Measurements from ENCODE around the gene PIAS4. TPM values are rescaled to one million over a fixed set of nuclear protein-coding genes. Genes with fewer than 3 reads are reported as not detected.
A peak's percentile ranks its signal among the peaks of the same experiment; 100 is the strongest.

PIAS4 gene
- total and polyA plus RNA-seq, 9 donors = 14.7 to 26.2 (median 23.6) TPM

GRCh38 chr19:4013886-4014540 is 6.5 kb downstream of the PIAS4 start:
- Histone ChIP-seq H3K4me3 (ENCODE audit: low read length) (no peak overlapping the region), H3K36me3 (ENCODE audit: control insufficient read depth, insufficient read depth, low read length) (peaks cover 61% of the 10 kb centered on the region), H3K27me3 (ENCODE audit: control insufficient read depth, insufficient read depth, low read length) (no peaks in the 10 kb centered on the region), H3K27ac (ENCODE audit: low read length) (no peak overlapping the region), H3K9me3 (replicated peaks; ENCODE audit: control insufficient read depth, low read depth, low read length) (no peaks in the 10 kb centered on the region), H3K4me1 (ENCODE audit: control insufficient read depth, insufficient read depth, low read length) (peaks cover 66% of the 10 kb centered on the region)
- WGBS (ENCODE audit: insufficient coverage) = 84% methylated on average over 19 of the region's 20 CpGs
- DNase-seq = no peak

DNA sequence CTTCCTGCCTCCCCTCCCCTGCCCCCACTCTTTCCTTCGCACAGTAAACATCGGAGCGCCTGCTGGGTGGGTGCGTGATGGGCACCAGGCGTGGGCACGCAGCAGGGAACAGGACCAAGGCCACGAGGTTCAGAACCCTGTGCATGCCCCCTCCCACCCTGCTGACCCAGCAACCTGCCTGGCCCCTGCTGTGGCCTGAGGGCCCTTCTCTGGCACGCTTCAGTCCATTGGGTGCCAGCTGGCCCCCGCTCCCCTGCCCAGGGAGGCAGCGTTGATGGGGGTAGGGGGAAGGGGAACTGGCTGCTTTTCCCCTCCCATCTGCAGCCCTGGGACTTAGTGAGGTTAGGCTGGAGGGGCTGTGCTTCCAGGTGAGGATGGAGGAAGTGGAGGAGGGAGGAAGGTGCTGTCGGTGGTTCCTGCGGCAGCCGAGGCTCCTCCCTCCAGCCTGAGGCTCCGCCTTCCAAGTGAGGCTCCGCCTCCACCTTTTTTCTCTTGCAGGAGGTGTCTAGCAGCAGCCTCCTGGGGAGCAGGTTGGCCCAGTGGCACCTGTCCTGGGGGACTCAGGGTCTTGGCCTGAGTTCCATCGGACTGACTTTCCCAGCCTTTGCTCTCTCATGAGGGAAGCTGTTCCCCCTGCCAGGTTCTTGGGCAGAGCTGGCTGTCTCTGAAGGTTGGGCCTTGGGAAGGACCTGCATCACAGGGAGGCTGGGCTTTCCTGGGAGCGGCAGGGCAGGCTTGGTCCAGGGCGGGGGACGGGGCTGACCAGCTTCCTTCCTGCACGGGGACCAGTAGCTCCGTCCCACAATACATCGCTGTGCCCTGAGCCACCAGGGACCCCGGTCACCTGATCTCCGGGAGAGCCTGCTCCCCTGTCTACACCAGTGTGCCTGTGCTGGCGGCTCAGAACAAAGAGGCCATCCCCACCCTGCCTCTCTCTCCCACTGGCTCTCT is 7.3 kb downstream of the PIAS4 start:
- Histone ChIP-seq H3K4me1 (ENCODE audit: control insufficient read depth, insufficient read depth, low read length) (peaks cover 61% of the 10 kb centered on the region), H3K4me3 (ENCODE audit: low read length) (no peak overlapping the region), H3K9me3 (replicated peaks; ENCODE audit: control insufficient read depth, low read depth, low read length) (no peaks in the 10 kb centered on the region), H3K27ac (ENCODE audit: low read length) (peak overlapping the region; percentile 43), H3K27me3 (ENCODE audit: control insufficient read depth, insufficient read depth, low read length) (no peaks in the 10 kb centered on the region), H3K36me3 (ENCODE audit: control insufficient read depth, insufficient read depth, low read length) (peaks cover 64% of the 10 kb centered on the region)
- no peak for DNase-seq
- WGBS (ENCODE audit: insufficient coverage) = 58% methylated on average over 21 of the region's 25 CpGs

DNA sequence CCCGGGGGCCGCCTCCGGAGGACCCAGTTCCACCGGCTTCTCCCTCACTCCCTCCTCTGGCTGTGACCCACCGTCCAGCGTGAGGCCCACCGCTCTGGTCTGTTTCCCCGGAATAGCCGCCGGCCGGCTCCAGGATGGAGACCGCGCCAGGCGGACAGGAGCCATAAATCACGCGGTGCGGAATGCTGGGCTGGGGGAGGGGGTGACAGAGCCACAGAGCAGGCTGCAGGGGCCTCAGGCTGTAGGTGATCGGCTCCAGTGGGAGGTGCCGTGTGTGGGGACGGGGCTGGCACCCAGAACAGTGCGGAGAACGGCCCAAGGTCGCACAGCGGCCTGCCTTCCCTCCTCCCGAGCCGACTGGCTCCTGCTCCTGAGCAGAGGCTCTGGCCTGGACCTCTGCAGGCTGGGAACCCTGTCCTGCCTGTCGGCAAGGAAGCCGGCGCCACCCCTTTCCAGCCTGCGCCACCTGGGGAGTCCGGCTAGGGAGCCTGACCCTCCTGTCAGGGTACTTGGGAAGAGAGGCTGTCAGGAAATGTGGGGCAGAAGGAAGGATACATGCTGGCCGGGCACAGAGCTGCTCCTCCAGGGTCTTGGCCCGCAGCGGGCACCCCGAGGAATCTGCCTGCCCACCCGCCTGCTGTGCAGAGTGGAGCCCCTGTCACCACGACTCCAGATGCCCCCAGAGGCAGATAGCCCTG is 8.3 kb downstream of the PIAS4 start:
- H3K27me3 ChIP-seq (ENCODE audit: control insufficient read depth, insufficient read depth, low read length) = no peaks in the 10 kb centered on the region
- H3K27ac ChIP-seq (ENCODE audit: low read length) = peak overlapping the region; percentile 51
- H3K4me1 ChIP-seq (ENCODE audit: control insufficient read depth, insufficient read depth, low read length) = peaks cover 50% of the 10 kb centered on the region
- H3K9me3 ChIP-seq (replicated peaks; ENCODE audit: control insufficient read depth, low read depth, low read length) = no peaks in the 10 kb centered on the region
- 35% methylated on average over 31 of the region's 37 CpGs for WGBS (ENCODE audit: insufficient coverage)
- no peak overlapping the region for H3K4me3 ChIP-seq (ENCODE audit: low read length)
- DNase-seq = peak; percentile 51
- peaks cover 63% of the 10 kb centered on the region for H3K36me3 ChIP-seq (ENCODE audit: control insufficient read depth, insufficient read depth, low read length)

GRCh38 chr19:4016486-4016885 is 8.9 kb downstream of the PIAS4 start:
- Histone ChIP-seq H3K27ac (ENCODE audit: low read length) (no peak overlapping the region), H3K4me3 (ENCODE audit: low read length) (no peak overlapping the region), H3K27me3 (ENCODE audit: control insufficient read depth, insufficient read depth, low read length) (no peaks in the 10 kb centered on the region), H3K36me3 (ENCODE audit: control insufficient read depth, insufficient read depth, low read length) (peaks cover 58% of the 10 kb centered on the region), H3K4me1 (ENCODE audit: control insufficient read depth, insufficient read depth, low read length) (peaks cover 44% of the 10 kb centered on the region), H3K9me3 (replicated peaks; ENCODE audit: control insufficient read depth, low read depth, low read length) (no peaks in the 10 kb centered on the region)
- WGBS (ENCODE audit: insufficient coverage) = 86% methylated on average over 11 of the region's 12 CpGs
- no peak for DNase-seq

DNA sequence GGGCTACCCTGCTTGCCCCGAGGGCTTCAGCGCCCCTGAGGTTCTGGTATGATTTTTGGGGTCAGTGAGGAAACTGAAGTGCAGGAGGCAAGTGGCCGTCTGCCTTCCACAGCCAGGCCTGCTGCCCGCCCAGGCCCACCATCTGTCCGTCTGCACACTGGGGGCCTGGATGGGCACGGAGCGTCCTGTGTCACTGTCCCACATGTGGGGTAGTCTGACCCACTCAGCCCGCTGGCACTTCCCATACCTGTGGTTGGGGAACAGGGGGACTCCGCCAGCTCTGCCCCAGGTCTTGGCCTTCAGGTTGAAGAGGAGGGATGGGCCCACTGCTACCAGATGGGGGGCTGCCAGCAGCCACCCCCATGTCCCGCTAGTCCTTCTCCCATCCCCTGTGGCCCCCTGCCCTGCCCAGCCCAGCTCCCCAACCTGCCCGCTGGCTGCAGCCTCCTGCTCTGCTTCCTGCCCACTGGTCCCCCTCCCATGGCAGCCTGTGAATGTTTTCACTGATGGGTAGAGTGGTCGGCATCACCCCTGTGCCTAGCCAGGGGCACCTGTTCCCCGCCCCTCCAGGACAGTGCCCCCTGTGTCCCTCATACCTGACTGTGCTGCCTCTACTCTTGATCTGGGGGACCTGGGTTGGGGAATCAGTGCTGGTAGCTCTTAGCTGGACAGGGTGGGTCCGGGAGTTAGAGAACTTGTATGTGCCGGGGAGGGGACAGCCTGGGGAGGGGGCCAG is 9.5 kb downstream of the PIAS4 start:
- Histone ChIP-seq H3K9me3 (replicated peaks; ENCODE audit: control insufficient read depth, low read depth, low read length) (peaks cover 2% of the 10 kb centered on the region), H3K4me1 (ENCODE audit: control insufficient read depth, insufficient read depth, low read length) (peaks cover 41% of the 10 kb centered on the region), H3K4me3 (ENCODE audit: low read length) (no peak overlapping the region), H3K36me3 (ENCODE audit: control insufficient read depth, insufficient read depth, low read length) (peaks cover 56% of the 10 kb centered on the region), H3K27me3 (ENCODE audit: control insufficient read depth, insufficient read depth, low read length) (no peaks in the 10 kb centered on the region), H3K27ac (ENCODE audit: low read length) (no peak overlapping the region)
- 87% methylated on average over 9 of the region's 15 CpGs for WGBS (ENCODE audit: insufficient coverage)
- DNase-seq = no peak

- peak overlapping the region; percentile 7 for H3K27ac ChIP-seq (ENCODE audit: low read length)
- H3K4me1 ChIP-seq (ENCODE audit: control insufficient read depth, insufficient read depth, low read length) = peaks cover 36% of the 10 kb centered on the region
- WGBS (ENCODE audit: insufficient coverage) = 70% methylated on average over 9 of the region's 22 CpGs
- no peaks in the 10 kb centered on the region for H3K27me3 ChIP-seq (ENCODE audit: control insufficient read depth, insufficient read depth, low read length)
- H3K36me3 ChIP-seq (ENCODE audit: control insufficient read depth, insufficient read depth, low read length) = peaks cover 45% of the 10 kb centered on the region
- DNase-seq = no peak
- H3K4me3 ChIP-seq (ENCODE audit: low read length) = no peak overlapping the region
- peaks cover 3% of the 10 kb centered on the region for H3K9me3 ChIP-seq (replicated peaks; ENCODE audit: control insufficient read depth, low read depth, low read length)
Observed at GRCh38 chr19:4018140-4018613, 10.6 kb downstream of the PIAS4 start.

- Histone ChIP-seq H3K9me3 (replicated peaks; ENCODE audit: control insufficient read depth, low read depth, low read length) (peaks cover 3% of the 10 kb centered on the region), H3K4me1 (ENCODE audit: control insufficient read depth, insufficient read depth, low read length) (peaks cover 33% of the 10 kb centered on the region), H3K27me3 (ENCODE audit: control insufficient read depth, insufficient read depth, low read length) (no peaks in the 10 kb centered on the region), H3K4me3 (ENCODE audit: low read length) (no peak overlapping the region), H3K27ac (ENCODE audit: low read length) (no peak overlapping the region), H3K36me3 (ENCODE audit: control insufficient read depth, insufficient read depth, low read length) (peaks cover 43% of the 10 kb centered on the region)
- no peak for DNase-seq
- WGBS (ENCODE audit: insufficient coverage) = 81% methylated on average over 17 of the region's 19 CpGs
Observed at GRCh38 chr19:4018775-4019504, 11.4 kb downstream of the PIAS4 start.

- no peak overlapping the region for H3K27ac ChIP-seq (ENCODE audit: low read length)
- peaks cover 29% of the 10 kb centered on the region for H3K4me1 ChIP-seq (ENCODE audit: control insufficient read depth, insufficient read depth, low read length)
- no peak for DNase-seq
- peaks cover 3% of the 10 kb centered on the region for H3K9me3 ChIP-seq (replicated peaks; ENCODE audit: control insufficient read depth, low read depth, low read length)
- H3K36me3 ChIP-seq (ENCODE audit: control insufficient read depth, insufficient read depth, low read length) = peaks cover 40% of the 10 kb centered on the region
- H3K27me3 ChIP-seq (ENCODE audit: control insufficient read depth, insufficient read depth, low read length) = no peaks in the 10 kb centered on the region
- H3K4me3 ChIP-seq (ENCODE audit: low read length) = no peak overlapping the region
- WGBS (ENCODE audit: insufficient coverage) = 85% methylated on average over 8 of the region's 17 CpGs
Observed at GRCh38 chr19:4019578-4019977, 12.0 kb downstream of the PIAS4 start.

Measured in muscle of leg (tissue), 11 donors.